Measurements from ENCODE around the gene SULF2.

SULF2 gene

DNA sequence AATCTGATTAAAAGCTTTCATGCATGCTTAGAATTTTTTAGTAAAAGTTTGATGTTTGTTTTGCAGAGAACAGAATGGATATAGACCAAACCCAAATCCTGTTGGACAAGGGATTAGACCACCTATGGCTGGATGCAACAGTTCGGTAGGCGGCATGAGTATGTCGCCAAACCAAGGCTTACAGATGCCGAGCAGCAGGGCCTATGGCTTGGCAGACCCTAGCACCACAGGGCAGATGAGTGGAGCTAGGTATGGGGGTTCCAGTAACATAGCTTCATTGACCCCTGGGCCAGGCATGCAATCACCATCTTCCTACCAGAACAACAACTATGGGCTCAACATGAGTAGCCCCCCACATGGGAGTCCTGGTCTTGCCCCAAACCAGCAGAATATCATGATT is 150.0 kb downstream of the SULF2 start:
- DNase-seq (ENCODE audit: low read depth): no peak
- H3K4me3 ChIP-seq (ENCODE audit: low read depth, low read length): no peak overlapping the region

DNA sequence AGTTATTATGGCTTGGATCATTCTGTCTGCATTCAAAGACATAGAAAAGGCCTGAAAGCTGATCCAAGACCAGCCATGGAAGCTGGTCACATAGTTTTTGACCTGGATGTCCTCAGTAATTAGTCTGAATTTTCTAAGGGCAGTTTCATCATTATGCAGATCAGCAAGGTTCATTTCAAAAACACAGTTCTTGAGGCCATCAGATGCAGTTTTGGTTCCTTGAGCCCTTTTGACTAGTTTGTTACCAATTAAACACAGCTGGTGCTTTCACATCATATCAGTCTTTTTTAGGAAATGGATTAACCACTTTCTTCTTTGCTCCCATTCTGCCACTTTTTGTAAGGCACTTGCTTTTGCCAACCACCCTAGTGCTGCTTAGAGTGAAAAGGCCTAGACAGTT is 154.2 kb downstream of the SULF2 start:
- DNase-seq (ENCODE audit: low read depth): no peak
- no peak overlapping the region for H3K4me3 ChIP-seq (ENCODE audit: low read depth, low read length)

DNA sequence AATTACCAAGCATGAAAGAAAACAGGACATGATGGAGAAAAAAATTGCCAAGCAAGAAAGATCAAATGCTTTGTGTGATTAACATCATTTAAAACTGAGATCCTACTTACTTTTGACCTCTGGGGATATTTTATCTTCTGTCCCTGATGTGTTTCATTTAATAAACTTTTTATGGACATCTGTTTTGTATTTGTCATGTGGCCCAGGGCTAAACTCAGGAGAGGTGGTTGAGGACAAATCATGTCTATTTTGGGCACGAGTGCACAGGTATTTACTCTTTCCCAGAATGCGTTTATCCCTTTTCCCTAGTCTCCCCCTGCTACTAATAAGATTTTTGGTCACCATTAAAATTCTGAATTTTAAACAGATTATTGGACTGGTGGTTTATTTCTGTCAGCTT is 155.4 kb downstream of the SULF2 start:
- no peak for DNase-seq (ENCODE audit: low read depth)
- no peak overlapping the region for H3K4me3 ChIP-seq (ENCODE audit: low read depth, low read length)

DNA sequence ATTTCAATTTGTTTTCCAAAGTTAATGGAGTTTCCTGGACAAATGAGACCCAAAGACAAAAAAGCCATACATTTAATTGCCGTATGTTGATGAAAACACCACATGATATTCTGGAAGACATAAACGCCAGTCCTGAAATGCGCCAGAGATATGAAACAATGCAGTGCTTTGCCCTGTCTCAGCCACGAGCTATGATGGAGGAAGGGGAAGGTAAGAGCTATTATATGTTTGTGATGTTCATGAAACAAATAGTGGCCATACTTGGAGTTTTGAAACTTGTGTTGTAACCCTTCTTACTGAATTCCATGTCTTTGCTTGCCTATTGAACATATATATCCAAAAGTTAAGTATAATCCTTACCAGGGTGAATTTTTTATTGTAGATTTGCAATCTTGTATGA is 157.7 kb downstream of the SULF2 start:
- H3K4me3 ChIP-seq (ENCODE audit: low read depth, low read length): no peak overlapping the region
- no peak for DNase-seq (ENCODE audit: low read depth)

DNA sequence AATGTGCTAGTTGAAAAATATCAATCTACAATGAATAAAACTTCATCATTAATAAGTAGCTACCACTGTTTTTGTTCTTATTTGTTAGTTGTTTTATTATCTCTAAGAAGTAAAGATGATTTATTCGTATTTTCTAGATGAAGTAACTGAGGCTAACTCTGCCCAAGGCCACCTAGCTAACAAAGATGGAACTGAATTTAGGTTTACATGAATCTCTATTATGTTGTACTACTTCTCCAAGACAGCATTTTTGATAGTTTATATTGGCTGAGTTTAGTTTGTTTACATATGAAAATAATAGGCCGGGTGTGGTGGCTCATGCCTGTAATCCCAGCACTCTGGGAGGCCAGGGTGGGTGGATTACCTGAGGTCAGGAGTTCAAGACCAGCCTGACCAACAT is 162.1 kb downstream of the SULF2 start:
- no peak overlapping the region for H3K4me3 ChIP-seq (ENCODE audit: low read depth, low read length)
- DNase-seq (ENCODE audit: low read depth): no peak

DNA sequence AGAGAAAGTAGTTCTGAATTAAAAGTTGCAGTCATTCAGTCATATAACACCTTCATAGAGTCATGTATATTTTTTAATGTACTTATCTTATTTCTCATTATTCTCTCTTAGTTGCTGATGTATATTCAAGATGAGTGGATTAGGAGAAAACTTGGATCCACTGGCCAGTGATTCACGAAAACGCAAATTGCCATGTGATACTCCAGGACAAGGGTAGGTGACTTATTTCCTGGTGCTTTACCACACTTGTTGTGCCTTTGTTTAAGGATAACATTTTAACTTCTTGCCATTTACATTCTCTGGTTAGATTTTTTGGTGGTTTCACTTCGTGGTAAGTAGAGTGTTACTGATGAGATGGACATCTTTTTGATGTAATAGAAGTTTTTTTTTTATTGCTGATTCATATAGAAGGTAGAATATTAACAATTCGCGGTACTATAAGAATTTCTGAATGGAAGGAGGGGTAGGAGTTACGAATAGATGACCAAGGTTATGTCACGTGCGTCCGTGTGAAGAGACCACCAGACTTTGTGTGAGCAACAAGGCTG is 163.1 kb downstream of the SULF2 start:
- DNase-seq (ENCODE audit: low read depth): no peak
- H3K4me3 ChIP-seq (ENCODE audit: low read depth, low read length): no peak overlapping the region

DNA sequence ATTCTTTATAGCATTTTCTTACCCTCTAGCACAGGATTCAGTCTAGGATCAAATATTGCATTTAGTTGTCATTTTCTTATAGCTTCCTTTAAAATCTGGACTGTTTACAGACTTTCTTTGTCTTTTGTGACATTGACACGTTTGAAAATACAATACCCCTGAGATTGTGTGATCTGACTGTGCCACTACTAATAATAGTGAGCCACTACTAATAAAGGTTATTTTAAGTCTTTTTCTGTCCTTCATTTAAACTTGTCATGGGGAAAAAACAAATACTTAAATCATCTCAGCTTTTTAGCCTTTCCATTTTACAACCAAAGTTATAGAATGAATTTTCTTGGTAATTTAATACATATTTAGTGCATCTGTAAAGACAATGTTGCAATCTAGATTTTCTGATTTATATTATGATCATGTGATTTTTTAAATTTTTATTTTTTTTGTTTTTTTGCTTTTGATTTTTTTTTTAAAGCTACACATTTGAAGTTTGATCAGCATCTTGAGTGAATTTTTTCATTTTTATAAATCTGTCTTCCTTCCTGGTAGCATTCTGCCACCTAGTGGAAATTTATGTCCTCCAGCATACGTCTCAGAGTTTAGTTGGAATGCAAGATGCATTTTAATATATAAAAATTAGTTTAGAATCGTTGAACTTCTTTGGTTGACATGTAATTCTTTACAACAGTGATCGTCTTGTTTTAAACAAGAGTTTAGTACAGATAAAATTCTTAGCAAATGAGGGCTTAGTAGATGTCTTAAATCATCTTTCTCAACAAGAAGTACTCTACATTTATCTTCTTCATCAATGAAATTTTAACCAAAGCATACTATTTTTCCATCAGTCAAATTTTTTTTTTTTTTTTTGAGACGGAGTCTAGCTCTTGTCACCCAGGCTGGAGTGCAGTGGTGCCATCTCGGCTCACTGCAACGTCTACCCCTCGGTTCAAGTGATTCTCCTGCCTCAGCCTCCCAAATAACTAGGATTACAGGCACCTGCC is 164.2 kb downstream of the SULF2 start:
- DNase-seq (ENCODE audit: low read depth): peak; percentile 34
- H3K4me3 ChIP-seq (ENCODE audit: low read depth, low read length): no peak overlapping the region

DNA sequence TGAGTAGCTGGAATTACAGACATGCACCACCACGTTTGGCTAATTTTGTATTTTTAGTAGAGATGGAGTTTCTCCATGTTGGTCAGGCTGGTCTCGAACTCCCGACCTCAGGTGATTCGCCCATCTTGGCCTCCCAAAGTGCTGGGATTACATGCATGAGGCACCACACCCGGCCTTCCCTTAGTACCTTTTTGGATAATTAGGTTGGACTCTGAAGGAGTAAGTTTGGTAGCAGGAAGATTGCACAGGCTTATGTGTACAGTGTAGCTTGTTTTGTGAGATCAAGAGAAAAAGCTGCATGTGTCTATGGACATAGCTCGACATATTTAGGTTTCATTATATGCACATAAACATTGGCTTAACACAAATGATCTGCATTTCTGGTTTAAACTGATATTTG is 166.8 kb downstream of the SULF2 start:
- DNase-seq (ENCODE audit: low read depth): no peak
- no peak overlapping the region for H3K4me3 ChIP-seq (ENCODE audit: low read depth, low read length)

DNA sequence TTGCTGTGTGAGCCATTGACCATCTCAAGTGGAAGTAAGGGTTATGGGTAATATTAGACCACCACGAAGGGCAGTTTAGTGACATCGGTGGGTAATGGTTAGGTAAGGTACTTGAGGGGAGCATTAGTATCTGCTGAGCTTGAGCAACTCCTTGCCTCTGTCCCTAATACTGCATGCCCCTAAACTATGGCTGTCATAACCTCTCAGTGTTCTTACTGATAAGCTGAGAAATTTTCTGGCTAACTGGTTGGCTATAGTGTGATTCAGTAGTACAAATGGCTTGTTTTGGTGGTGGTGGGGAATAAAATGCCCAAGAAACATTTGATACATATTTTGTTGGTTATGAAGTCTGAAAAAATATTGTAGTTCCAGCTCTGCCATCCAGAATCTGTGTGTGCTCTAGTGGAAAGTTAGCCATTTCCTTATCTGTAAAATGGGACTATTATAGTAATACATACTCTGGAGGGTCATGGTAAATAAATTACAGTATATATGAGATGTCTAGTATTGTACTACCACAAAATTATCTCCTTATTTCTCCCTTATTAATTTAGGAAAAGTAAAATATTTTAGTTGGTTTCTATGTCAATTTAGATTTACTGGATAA is 170.5 kb downstream of the SULF2 start:
- no peak overlapping the region for H3K4me3 ChIP-seq (ENCODE audit: low read depth, low read length)

DNA sequence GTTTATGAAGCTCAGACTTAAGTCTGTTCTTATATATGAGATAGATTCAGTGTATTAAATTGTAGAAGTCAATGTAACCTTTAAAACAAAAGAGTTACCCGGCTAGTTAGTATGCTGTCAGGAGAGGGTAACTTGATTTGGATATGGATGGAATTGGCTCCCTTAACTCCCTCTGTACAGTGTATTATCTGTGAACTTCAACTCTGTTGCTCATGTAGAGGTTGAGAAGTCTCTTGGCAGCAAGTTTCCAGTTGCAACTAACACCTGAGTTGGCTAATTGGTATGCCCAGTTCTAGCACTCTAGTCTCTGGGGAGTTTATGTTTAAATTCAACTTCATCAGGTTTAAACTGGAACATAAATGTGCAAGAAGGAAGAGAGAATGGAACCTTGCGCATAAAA is 172.6 kb downstream of the SULF2 start:
- DNase-seq (ENCODE audit: low read depth): no peak
- no peak overlapping the region for H3K4me3 ChIP-seq (ENCODE audit: low read depth, low read length)

More for the DNA sequence above, 170.5 kb downstream of the SULF2 start:
- no peak for DNase-seq (ENCODE audit: low read depth)

DNA sequence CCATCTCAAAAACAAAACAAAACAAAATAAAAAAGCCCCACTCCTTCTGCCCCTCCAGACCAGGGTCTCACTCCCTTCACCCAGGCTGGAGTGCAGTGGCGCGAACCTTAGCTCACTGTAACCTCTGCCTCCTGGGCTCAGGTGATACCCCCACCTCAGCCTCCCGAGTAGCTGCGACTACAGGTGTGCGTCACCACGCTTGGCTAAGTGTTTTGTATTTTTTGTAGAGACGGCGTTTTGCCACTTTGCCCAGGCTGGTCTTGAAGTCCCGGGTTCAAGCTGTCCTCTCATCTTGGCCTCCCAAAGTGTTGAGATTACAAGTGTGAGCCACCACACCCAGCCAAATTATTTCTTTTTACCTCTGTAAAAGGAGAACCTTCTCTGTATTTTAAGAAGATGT is 173.5 kb downstream of the SULF2 start:
- H3K4me3 ChIP-seq (ENCODE audit: low read depth, low read length): no peak overlapping the region
- no peak for DNase-seq (ENCODE audit: low read depth)

DNA sequence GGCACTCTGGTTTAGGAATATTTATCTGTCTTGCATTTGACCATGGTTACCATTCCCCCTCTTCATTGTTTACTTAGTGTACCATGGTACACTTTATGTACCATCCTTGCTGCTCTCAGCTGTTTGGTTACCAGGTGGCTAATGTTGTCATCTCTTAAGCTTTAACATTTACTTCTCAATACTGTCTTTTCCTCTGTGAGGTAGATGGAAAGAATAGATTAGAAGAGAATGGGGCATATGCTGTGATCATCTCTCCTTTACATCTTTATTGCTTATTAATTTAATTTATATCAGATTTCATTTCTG is 174.4 kb downstream of the SULF2 start:
- DNase-seq (ENCODE audit: low read depth): no peak
- no peak overlapping the region for H3K4me3 ChIP-seq (ENCODE audit: low read depth, low read length)

DNA sequence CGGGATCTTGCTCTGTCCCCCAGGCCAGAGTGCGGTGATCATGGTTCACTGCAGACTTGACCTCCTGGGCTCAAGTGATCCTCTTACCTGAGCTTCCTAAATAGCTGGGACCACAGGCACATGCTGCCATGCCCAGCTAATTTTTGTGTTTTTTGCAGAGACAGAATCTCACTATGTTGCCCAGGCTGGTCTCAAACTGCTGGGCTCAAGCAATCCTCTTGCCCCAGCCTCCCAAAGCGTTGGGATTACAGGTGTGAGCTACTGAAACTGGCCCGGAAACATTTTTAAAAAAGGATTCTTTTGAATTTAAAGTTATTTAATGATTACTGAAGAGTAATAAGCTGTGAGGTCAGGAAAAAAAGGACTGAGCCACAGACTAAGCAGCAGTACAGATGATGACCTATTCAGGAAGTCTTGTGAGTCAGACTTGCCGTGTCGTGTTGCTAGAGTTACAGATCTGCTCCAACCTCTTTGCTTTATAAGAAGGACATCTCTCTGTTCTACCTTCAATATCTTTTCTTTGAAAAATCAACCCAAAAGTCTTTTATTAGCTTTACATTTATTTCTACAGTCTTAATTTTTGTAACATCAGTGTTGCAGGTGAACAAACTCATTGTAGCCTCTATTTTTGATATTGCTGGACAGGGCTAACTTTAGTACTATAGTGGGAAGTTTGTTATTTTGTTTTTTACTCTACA is 174.9 kb downstream of the SULF2 start:
- no peak overlapping the region for H3K4me3 ChIP-seq (ENCODE audit: low read depth, low read length)
- peak; percentile 55 for DNase-seq (ENCODE audit: low read depth)

DNA sequence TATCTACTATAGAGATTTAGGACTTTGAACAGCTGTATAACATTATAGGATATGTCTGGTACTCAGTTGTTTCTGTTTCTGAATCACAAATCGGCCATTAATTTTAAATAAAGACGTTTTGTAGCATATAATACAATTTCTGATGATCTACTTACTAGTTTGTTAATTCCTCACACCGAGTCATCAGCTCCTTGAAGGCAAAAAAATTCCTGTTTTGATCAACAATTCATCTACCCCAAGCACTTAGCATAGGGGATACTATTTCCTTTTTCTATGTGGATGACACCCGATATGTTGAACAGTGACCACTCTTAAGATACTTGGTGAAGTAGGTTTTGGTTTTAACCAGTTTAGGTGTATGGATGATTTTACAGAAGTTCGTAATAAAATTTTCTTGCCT is 176.3 kb downstream of the SULF2 start:
- no peak for DNase-seq (ENCODE audit: low read depth)

More for the DNA sequence above, 176.3 kb downstream of the SULF2 start:
- no peak overlapping the region for H3K4me3 ChIP-seq (ENCODE audit: low read depth, low read length)
